Smooth muscle cell of the brain vasculature (primary cell): ENCODE data around the gene USP28.
"Not testable (repeated sequence)": the region's sequence is repeated elsewhere in the genome, so short reads cannot be mapped to it uniquely, and the experiment has no call there.

Experiments used
- DNase-seq: peaks from one replicate; pipeline ENCODE4 v3.0.0-alpha.2; 2012; ENCODE audit warnings: low read depth, low spot score

The USP28 gene

GRCh38 chr11:113875234-113876073, at the start of gene USP28:
USP28 (minus strand) TSS chr11:113875572; CDS start chr11:113875501, 71 bp downstream.
- DNase-seq: peak; percentile 92

GRCh38 chr11:113923572-113923971, 48.2 kb upstream of the USP28 start:
- DNase-seq: no peak

GRCh38 chr11:113911491-113911890, 36.1 kb upstream of the USP28 start:
- not testable (repeated sequence) for DNase-seq

GRCh38 chr11:113908098-113908497, 32.7 kb upstream of the USP28 start:
- DNase-seq: no peak

- no peak for DNase-seq
Measured at GRCh38 chr11:113907681-113908080, 32.3 kb upstream of the USP28 start.

- no peak for DNase-seq
Measured at GRCh38 chr11:113907152-113907551, 31.8 kb upstream of the USP28 start.

GRCh38 chr11:113906516-113906915, 31.1 kb upstream of the USP28 start:
- no peak for DNase-seq

GRCh38 chr11:113906038-113906437, 30.7 kb upstream of the USP28 start:
- no peak for DNase-seq

GRCh38 chr11:113904379-113905101, 29.2 kb upstream of the USP28 start, which contains the start of gene HTR3B:
HTR3B (plus strand) TSS chr11:113904796; CDS start chr11:113904934, 138 bp downstream.
- no peak for DNase-seq

GRCh38 chr11:113901141-113901540, 25.8 kb upstream of the USP28 start:
- DNase-seq: no peak

GRCh38 chr11:113896156-113896879, 20.9 kb upstream of the USP28 start:
- DNase-seq: no peak

- DNase-seq: no peak
Measured at GRCh38 chr11:113895367-113896155, 20.2 kb upstream of the USP28 start.

- no peak for DNase-seq
Measured at GRCh38 chr11:113894421-113894996, 19.1 kb upstream of the USP28 start.

- DNase-seq: no peak
Measured at GRCh38 chr11:113888848-113889247, 13.5 kb upstream of the USP28 start.

GRCh38 chr11:113885897-113886296, 10.5 kb upstream of the USP28 start:
- no peak for DNase-seq

- DNase-seq: no peak
Measured at GRCh38 chr11:113884361-113884836, 9.0 kb upstream of the USP28 start.

GRCh38 chr11:113881856-113882255, 6.5 kb upstream of the USP28 start:
- DNase-seq: no peak

GRCh38 chr11:113880971-113881370, 5.6 kb upstream of the USP28 start:
- no peak for DNase-seq

- DNase-seq: not testable (repeated sequence)
Measured at GRCh38 chr11:113879446-113879845, 4.1 kb upstream of the USP28 start.

- DNase-seq: no peak
Measured at GRCh38 chr11:113877670-113878055, 2.3 kb upstream of the USP28 start.
